Measurements from ENCODE around the gene NSMF. TPM values are rescaled to one million over a fixed set of nuclear protein-coding genes. Genes with fewer than 3 reads are reported as not detected.

NSMF gene
- total and polyA plus RNA-seq, 2 experiments from 2014 or later, result 20.3 to 103 TPM

DNA sequence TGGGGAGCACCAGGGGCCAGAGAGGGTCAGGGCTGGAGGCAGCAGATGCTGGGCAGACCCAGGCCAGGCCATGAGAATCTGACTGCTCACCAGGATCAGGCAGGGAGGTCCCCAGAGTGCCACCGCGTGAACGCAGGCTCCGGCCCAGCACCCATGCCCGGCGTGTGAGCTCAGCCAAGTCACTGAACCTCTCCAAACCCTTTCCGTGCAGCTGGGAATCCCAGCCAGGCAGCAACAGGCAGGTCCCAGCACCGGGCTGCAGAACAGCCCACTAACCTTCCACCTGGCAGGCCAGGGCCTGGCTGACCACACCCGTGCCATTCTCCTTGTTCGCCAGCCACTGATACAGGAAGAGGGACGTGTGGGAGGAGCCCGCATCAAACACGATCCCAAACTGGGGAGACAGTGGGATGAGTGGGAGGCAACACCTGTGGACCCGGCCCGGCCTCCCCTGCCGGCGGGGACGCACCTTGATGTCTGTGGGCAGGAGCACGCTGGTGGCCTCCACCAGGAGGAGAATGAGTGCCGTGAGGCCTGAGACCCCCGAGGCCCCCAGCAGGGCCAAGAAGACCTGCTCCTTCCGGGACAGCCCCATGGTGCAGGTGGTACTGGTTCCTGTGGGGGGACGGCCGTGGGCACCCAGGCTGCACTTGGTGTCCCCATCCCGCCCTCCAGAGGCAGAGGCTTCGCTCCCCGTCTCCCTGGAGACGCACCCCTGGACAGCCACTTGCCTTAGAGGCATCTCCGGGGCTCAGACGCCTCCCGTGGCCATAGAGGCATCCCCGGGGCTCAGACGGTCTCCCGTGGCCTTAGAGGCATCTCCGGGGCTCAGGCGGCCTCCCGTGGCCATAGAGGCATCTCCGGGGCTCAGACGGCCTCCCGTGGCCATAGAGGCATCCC lies 21.2 kb downstream of the NSMF start:
- H3K4me1 ChIP-seq (ENCODE audit: insufficient read depth), result peaks cover 5% of the 10 kb centered on the region; the same call in 1 of the 2 replicates
- H3K4me2 ChIP-seq, result no peak overlapping the region
- H3K27me3 ChIP-seq (ENCODE audit: insufficient read depth), result no peaks in the 10 kb centered on the region
- no peak overlapping the region for H3K27ac Mint-ChIP-seq
- H3K27ac ChIP-seq (ENCODE audit: low read depth), result no peak overlapping the region
- no peaks in the 10 kb centered on the region for H3K36me3 ChIP-seq (ENCODE audit: insufficient read depth)
- no peak overlapping the region for H2AFZ ChIP-seq
- no peaks in the 10 kb centered on the region for H3K79me2 ChIP-seq (replicated peaks; ENCODE audit: insufficient read depth)
- no peak overlapping the region for H3K4me3 ChIP-seq
- ATAC-seq (no peak), DNase-seq (ENCODE audit: low spot score) (no peak)
- no peaks in the 10 kb centered on the region for H3K36me3 Mint-ChIP-seq (ENCODE audit: low read depth)
- H4K20me1 ChIP-seq (replicated peaks; ENCODE audit: insufficient read depth), result no peaks in the 10 kb centered on the region
- peaks cover 4% of the 10 kb centered on the region for H3K27me3 Mint-ChIP-seq (ENCODE audit: insufficient read depth, low read depth, poor library complexity)
- TF ChIP-seq JUNB (IDR thresholded peaks at IDR 0.05; ENCODE audit: unreplicated experiment), result no peak
- no peak for TF ChIP-seq ZNF331 (CRISPR knock-in tag; IDR thresholded peaks at IDR 0.05; ENCODE audit: low read depth)
- TF ChIP-seq ZNF462 (CRISPR knock-in tag; IDR thresholded peaks at IDR 0.05), result no peak
- TF ChIP-seq POLR2AphosphoS5 (IDR thresholded peaks at IDR 0.05; ENCODE audit: low read depth), result no peak
- TF ChIP-seq STAT1 (IDR thresholded peaks at IDR 0.05; ENCODE audit: unreplicated experiment), result no peak
- no peak for TF ChIP-seq CTCF (conservative IDR thresholded peaks at IDR 0.05; ENCODE audit: low read depth in 2 of 2)
- TF ChIP-seq EZH2phosphoT487 (IDR thresholded peaks at IDR 0.05; ENCODE audit: unreplicated experiment), result no peak
- H3K9me3 Mint-ChIP-seq, result no peaks in the 10 kb centered on the region
- no peak overlapping the region for H3K4me3 Mint-ChIP-seq
- no peaks in the 10 kb centered on the region for H3F3A ChIP-seq (replicated peaks; ENCODE audit: low read depth)
- no peaks in the 10 kb centered on the region for H3K9me2 ChIP-seq (ENCODE audit: insufficient read depth)
- H3K4me1 Mint-ChIP-seq, result peaks cover 2% of the 10 kb centered on the region; the same call in 2 of the 3 replicates
